NOMO-1 treated with dmso at 0.1 percent for 144 hours (cell line): ENCODE results near the gene MFRP.

ENCODE experiments used
- DNase-seq: peaks from one replicate; lab custom pipeline; 2025; ENCODE audit not compliant: unreplicated experiment; lab: John Stamatoyannopoulos, UW

Gene MFRP

DNA sequence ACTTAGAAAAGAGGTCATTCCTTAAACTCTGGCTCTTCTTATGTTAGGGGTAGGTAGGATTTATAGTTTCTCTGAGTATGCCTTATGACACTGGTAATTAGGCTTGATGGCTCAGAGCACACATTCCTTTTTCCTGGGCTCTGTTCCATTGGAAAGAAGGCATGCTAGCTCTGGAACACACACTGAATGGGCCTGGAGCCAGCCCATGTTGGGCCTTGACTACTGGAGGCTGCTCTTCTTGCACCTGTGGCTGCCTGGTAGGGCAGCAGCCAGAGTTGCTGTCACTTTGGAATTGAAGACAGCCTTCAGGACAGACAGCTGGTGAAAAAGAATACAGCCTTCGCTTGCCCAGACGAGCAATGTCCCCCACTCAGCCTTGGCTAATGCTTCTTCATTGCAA lies 47.8 kb downstream of the MFRP start:
- DNase-seq: no peak

DNA sequence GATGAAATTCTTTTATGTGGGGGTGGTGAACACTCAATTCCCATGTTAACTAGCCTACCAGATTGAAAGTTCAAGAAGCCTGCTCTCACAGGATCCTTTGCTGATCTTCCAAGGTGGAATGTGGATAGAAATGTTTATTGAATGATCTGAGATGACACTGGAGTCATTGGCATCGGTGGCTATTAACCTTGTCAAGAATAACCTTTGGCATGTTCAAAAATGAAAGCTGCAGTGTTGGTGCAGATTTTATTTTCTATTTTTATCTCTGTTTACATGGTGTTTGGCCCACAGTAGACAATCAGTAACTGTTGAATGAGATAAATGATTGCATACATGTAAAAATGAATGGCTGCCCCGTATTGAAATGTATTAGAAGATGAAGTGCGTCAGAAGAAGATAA lies 48.6 kb downstream of the MFRP start:
- no peak for DNase-seq

DNA sequence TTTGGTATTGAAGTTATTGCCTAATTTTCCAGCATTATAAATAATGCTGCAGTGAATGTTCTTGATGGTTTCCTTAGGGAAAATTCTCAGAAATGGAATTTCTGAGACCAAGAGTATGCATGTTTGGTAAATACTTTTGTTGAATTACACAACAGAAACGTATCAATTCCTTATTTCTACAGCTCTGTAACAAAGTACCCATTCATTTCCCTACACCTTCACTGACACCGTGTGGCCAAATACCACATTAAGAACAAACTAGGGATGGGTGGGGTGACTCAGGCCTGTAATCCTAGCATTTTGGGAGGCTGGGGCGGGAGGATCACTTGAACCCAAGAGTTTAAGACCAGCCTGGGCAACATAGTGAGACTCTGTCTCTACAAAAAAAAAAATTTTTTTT lies 51.3 kb downstream of the MFRP start:
- DNase-seq: no peak

DNA sequence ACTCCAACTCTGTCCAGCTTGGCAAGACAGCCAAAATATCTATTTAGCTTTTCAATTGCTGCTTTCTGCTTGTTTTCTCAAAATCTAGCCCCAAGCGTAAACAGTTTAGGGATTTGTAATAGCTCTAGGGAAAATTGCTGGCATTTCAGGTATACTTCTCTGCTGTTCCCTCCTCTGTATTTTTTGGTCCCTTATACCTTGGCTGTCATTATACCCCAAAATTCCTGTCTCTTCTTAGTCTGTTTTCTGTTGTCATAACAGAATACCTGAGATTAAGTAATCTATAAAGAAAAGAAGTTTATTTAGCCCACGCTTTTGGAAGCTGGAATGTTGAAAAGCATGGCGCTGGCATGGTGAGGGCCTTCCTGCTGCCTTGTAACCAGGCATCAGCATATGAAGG lies 53.0 kb downstream of the MFRP start:
- DNase-seq: no peak

DNA sequence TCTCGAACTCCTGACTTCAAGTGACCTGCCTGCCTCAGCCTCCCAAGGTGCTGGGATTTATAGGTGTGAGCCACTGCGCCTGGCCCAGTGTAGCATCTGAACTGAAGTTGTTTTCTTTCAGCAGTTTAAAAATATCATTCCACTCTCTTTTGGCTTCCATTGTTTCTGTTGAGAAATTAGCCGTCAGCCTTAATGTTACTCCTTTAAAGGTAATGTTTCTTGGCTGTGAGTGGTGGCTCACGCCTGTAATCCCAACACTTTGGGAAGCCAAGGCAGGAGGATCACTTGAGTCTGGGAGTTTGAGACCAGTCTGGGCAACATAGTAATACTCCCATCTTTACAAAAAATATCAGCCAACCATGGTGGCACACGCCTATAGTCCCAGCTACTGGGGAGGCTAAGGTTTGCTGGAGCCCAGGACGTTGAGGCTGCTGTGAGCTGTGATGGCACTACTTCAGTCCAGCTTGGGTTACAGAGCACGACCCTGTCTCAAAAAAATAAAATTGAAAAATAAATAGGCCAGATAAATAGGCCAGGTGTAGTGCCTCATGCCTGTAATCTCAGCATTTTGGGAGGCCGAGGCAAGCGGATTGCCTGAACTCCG lies 55.5 kb downstream of the MFRP start:
- no peak for DNase-seq
